ENCODE data around the gene RNU1-4.
"Not testable (repeated sequence)": the region's sequence is repeated elsewhere in the genome, so short reads cannot be mapped to it uniquely, and the experiment has no call there.

DNA sequence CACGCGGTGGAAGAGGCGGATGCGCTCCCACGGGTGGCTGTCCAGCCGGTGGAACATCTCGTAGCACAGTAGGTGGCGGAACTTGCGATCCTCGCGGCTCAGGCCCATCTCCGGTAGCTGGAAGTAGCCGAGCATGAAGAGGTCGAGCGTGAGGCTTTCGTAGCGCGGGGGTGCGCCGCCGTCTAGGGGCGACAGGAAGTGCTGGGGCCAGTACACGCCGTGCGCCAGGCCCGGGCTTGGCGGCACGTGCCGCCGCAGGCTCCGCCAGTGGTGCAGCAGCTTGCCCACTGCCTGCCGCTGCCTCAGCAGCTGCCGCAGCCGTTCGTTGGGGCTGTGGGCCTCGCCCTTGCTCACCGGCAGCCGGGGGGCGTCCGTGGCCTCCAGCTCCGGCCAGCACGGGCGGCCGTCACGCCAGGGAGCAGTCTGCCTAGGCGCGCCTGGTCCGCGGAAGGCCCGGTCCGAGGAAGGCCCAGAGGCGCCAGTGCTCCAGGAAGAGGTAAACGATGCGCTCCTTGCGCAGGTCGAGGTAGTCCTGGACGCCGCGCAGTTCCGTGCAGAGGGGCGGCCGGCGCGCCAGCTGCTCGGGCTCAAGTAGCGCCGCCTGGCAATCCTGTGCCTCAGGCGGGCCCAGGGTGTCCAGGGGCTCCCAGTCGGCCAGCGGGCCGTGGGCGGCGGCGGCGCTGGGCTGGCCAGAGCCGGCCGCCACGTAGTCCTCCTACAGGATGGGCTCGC, 47.4 kb upstream of the RNU1-4 start:
- TF ChIP-seq CTCF, POLR2A (IDR thresholded peaks at IDR 0.05): not testable (repeated sequence)

Measured in body of pancreas (tissue), 4 donors.